ENCODE measurements around the gene MYO1D. TPM values are rescaled to one million over a fixed set of nuclear protein-coding genes. Genes with fewer than 3 reads are reported as not detected.

Gene MYO1D
- total RNA-seq, 1 donor from 2014 or later = 18.0 TPM

DNA sequence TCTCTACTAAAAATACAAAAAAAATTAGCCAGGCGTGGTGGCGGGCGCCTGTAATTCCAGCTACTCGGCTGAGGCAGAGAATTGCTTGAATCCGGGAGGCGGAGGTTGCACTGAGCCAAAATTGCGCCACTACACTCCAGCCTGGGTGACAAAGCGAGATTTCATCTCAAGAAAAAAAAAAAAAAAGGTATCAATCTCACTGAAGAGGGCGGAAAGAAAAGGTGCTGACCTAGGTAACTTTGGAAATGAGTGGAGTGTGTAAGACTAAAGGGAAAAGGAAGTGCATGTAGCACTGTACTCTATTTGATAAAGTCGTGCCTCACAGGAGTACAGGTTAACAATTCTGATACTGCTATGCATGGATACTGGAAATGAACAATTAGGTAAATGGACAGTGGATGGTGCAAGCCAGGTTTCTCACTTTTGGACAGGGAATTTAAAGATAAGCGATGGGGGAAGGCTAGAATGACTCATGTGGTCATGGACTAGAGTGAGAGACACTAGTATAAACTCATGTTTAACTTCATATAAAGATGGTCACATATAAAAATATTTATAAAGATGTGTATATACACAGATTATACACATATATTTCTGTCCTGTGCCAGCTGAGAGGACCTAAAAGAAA, 247.2 kb downstream of the MYO1D start:
- no peak for DNase-seq (ENCODE audit: low read depth)
- Mint-ChIP-seq H3K27ac (ENCODE audit: unreplicated experiment) (no peak overlapping the region), H3K4me3 (ENCODE audit: unreplicated experiment) (no peak overlapping the region), H3K27me3 (ENCODE audit: low read depth, unreplicated experiment) (no peaks in the 10 kb centered on the region), H3K4me1 (ENCODE audit: low read depth, unreplicated experiment) (peaks cover 5% of the 10 kb centered on the region), H3K9me3 (ENCODE audit: unreplicated experiment) (no peaks in the 10 kb centered on the region), H3K36me3 (ENCODE audit: low read depth, unreplicated experiment) (peaks cover 2% of the 10 kb centered on the region)
- no peaks in the 10 kb centered on the region for H4K20me1 ChIP-seq (ENCODE audit: insufficient read depth, low read length)
- peaks cover 10% of the 10 kb centered on the region for H3K4me1 ChIP-seq (ENCODE audit: insufficient read depth, low read length)
- H3K4me2 ChIP-seq (ENCODE audit: low read length) = no peak overlapping the region
- H3K9me3 ChIP-seq (ENCODE audit: insufficient read depth, low read depth, low read length) = no peaks in the 10 kb centered on the region
- H3K4me3 ChIP-seq (ENCODE audit: insufficient read depth, low read depth, low read length) = no peak overlapping the region
- H3K36me3 ChIP-seq (ENCODE audit: insufficient read depth, low read length) = no peaks in the 10 kb centered on the region
- H3K9ac ChIP-seq (ENCODE audit: low read length) = no peak overlapping the region
- peaks cover 3% of the 10 kb centered on the region for H3K27me3 ChIP-seq (ENCODE audit: insufficient read depth, low read length)
- H3K79me2 ChIP-seq (ENCODE audit: insufficient read depth, low read length) = no peaks in the 10 kb centered on the region
- H3K27ac ChIP-seq (ENCODE audit: low read depth, low read length) = no peak overlapping the region
- H2AFZ ChIP-seq (ENCODE audit: low read depth, low read length) = no peak overlapping the region
- no peak for TF ChIP-seq EZH2 (IDR thresholded peaks at IDR 0.05; ENCODE audit: insufficient read depth, low read length)
- TF ChIP-seq CTCF (IDR thresholded peaks at IDR 0.05; ENCODE audit: insufficient read depth, low read depth, low read length) = no peak
- no peak for FAIRE-seq

GRCh38 chr17:32628271-32629044, 248.5 kb downstream of the MYO1D start:
- peaks cover 3% of the 10 kb centered on the region for H3K27me3 ChIP-seq (ENCODE audit: insufficient read depth, low read length)
- no peak overlapping the region for H3K4me2 ChIP-seq (ENCODE audit: low read length)
- H3K9ac ChIP-seq (ENCODE audit: low read length) = no peak overlapping the region
- FAIRE-seq (no peak), DNase-seq (ENCODE audit: low read depth) (no peak)
- peaks cover 2% of the 10 kb centered on the region for H3K36me3 Mint-ChIP-seq (ENCODE audit: low read depth, unreplicated experiment)
- H3K4me1 Mint-ChIP-seq (ENCODE audit: low read depth, unreplicated experiment) = peaks cover 5% of the 10 kb centered on the region
- peaks cover 10% of the 10 kb centered on the region for H3K4me1 ChIP-seq (ENCODE audit: insufficient read depth, low read length)
- H3K9me3 ChIP-seq (ENCODE audit: insufficient read depth, low read depth, low read length) = no peaks in the 10 kb centered on the region
- H4K20me1 ChIP-seq (ENCODE audit: insufficient read depth, low read length) = no peaks in the 10 kb centered on the region
- H3K79me2 ChIP-seq (ENCODE audit: insufficient read depth, low read length) = no peaks in the 10 kb centered on the region
- H3K9me3 Mint-ChIP-seq (ENCODE audit: unreplicated experiment) = no peaks in the 10 kb centered on the region
- H3K4me3 ChIP-seq (ENCODE audit: insufficient read depth, low read depth, low read length) = no peak overlapping the region
- no peak overlapping the region for H3K4me3 Mint-ChIP-seq (ENCODE audit: unreplicated experiment)
- no peaks in the 10 kb centered on the region for H3K27me3 Mint-ChIP-seq (ENCODE audit: low read depth, unreplicated experiment)
- TF ChIP-seq CTCF (IDR thresholded peaks at IDR 0.05; ENCODE audit: insufficient read depth, low read depth, low read length) = no peak
- TF ChIP-seq EZH2 (IDR thresholded peaks at IDR 0.05; ENCODE audit: insufficient read depth, low read length) = no peak
- no peak overlapping the region for H2AFZ ChIP-seq (ENCODE audit: low read depth, low read length)
- no peak overlapping the region for H3K27ac ChIP-seq (ENCODE audit: low read depth, low read length)
- H3K27ac Mint-ChIP-seq (ENCODE audit: unreplicated experiment) = no peak overlapping the region
- no peaks in the 10 kb centered on the region for H3K36me3 ChIP-seq (ENCODE audit: insufficient read depth, low read length)
